K562 (cell line): ENCODE results near the gene COLQ. TPM values are rescaled to one million over a fixed set of nuclear protein-coding genes. Genes with fewer than 3 reads are reported as not detected.

Experiments
- ATAC-seq: fragments of 200-7000 bp; cut with Tn5 transposase; 3 replicates; pipeline ENCODE4 v1.9.1; 2020; ENCODE audit warnings: moderate library complexity
- BruUV-seq: library from RNA; stranded (reverse); fragments of 400-500 nt; replicated peaks from 2 replicates; lab custom pipeline; 2021; lab: Mats Ljungman, UMichigan
- CTCF ChIA-PET: fragments of 300-600 bp; formaldehyde crosslinking; extraction: SDS; loops from one replicate; lab custom pipeline; 2021; ENCODE audit warnings: low intra/inter-chr PET ratio; lab: Yijun Ruan, JAX
- POLR2A ChIA-PET: fragments of 300-600, 350-650 bp; sonication (Branson Sonifier 250); formaldehyde crosslinking; extraction: SDS; loops from one replicate; lab custom pipeline; 2021; ENCODE audit warnings: antibody characterized with exemption, inconsistent platforms; lab: Yijun Ruan, JAX
- DNase-seq, 4 experiments: peaks; one replicate each; pipeline versions ENCODE4 v3.0.0 to v3.0.0-alpha.2; 2011 to 2018; ENCODE audit warnings: low spot score in 3 of 4, mixed read lengths in 3 of 4; ENCODE audit errors: extremely low read depth in 1 of 4
- FAIRE-seq: peaks from 2 replicates; lab custom pipeline; 2011; peaks lifted over from hg19 to GRCh38; lab: Jason Lieb, UNC
- H2AFZ ChIP-seq: 2 replicates; pipeline ENCODE4 v1.6.0; 2011; ENCODE audit warnings: low read depth, low read length, control low read depth, inconsistent platforms
- H3K27ac ChIP-seq: fragments of 200-600 bp; 3 replicates; pipeline ENCODE4 v1.8.0; 2011; ENCODE audit warnings: low read depth, mild to moderate bottlenecking, control low read depth, inconsistent platforms, low read length, moderate library complexity, mixed read lengths; ENCODE audit errors: extremely low read depth
- H3K27me3 ChIP-seq, 2 experiments: fragments of 300-600 bp in 1 of 2; 2 replicates in 1 of 2; 3 replicates in 1 of 2; pipeline versions ENCODE4 v1.6.0 to v1.8.0; 2011; ENCODE audit warnings: inconsistent platforms in 2 of 2, low read length in 2 of 2, mild to moderate bottlenecking in 1 of 2, mixed read lengths in 1 of 2, moderate library complexity in 1 of 2; ENCODE audit not compliant: control insufficient read depth in 2 of 2, insufficient read depth in 2 of 2
- H3K36me3 ChIP-seq: fragments of 300-600 bp; 3 replicates; pipeline ENCODE4 v1.8.0; 2011; ENCODE audit warnings: mild to moderate bottlenecking, low read length, inconsistent platforms; ENCODE audit not compliant: control insufficient read depth, insufficient read depth
- H3K4me1 ChIP-seq, 2 experiments: fragments of 200-600 bp in 1 of 2; replicated peaks in 1 of 2; 2 replicates in 1 of 2; 3 replicates in 1 of 2; pipeline versions ENCODE4 v1.5.1 to v1.8.0; 2011; ENCODE audit warnings: inconsistent platforms in 2 of 2, low read length in 2 of 2, mild to moderate bottlenecking in 1 of 2, mixed read lengths in 1 of 2, moderate library complexity in 1 of 2; ENCODE audit not compliant: control insufficient read depth in 2 of 2, insufficient read depth in 2 of 2
- H3K4me2 ChIP-seq: 2 replicates; pipeline ENCODE4 v1.6.1; 2011; ENCODE audit warnings: low read length, control low read depth, inconsistent platforms, mixed read lengths; ENCODE audit not compliant: insufficient read depth
- H3K4me3 ChIP-seq: fragments of 200-600 bp; sonication (generic), shearing (Covaris generic); 2 replicates; pipeline ENCODE4 v1.5.1; 2016; ENCODE audit warnings: control low read depth, inconsistent platforms
- H3K79me2 ChIP-seq: fragments of 200-600 bp; 3 replicates; pipeline ENCODE4 v1.8.0; 2011; ENCODE audit warnings: low read length, inconsistent platforms; ENCODE audit not compliant: control insufficient read depth, insufficient read depth
- H3K9ac ChIP-seq, 2 experiments: 2 replicates each; pipeline versions ENCODE4 v1.6.0 to v1.6.1; 2011; ENCODE audit warnings: low read depth in 2 of 2, low read length in 2 of 2, control low read depth in 1 of 2, inconsistent platforms in 1 of 2, mild to moderate bottlenecking in 1 of 2, mixed read lengths in 1 of 2; ENCODE audit not compliant: insufficient read depth in 1 of 2
- H3K9me1 ChIP-seq: one replicate; pipeline ENCODE4 v1.6.0; 2011; ENCODE audit warnings: inconsistent platforms, mild to moderate bottlenecking, low read length, moderate library complexity; ENCODE audit not compliant: control insufficient read depth, insufficient read depth
- H3K9me3 ChIP-seq: replicated peaks from 2 replicates; pipeline ENCODE4 v1.5.1; 2011; ENCODE audit warnings: low read depth, low read length, inconsistent platforms; ENCODE audit not compliant: control insufficient read depth, insufficient read depth
- H4K20me1 ChIP-seq: replicated peaks from 2 replicates; pipeline ENCODE4 v1.6.1; 2011; ENCODE audit warnings: low read length, inconsistent platforms, mixed read lengths; ENCODE audit not compliant: control insufficient read depth, insufficient read depth
- FIP1L1 ChIP-seq: fragments of 200-400 bp; formaldehyde crosslinking; IDR thresholded peaks from 2 replicates; pipeline ENCODE4 v1.6.1; 2018; ENCODE audit warnings: mild to moderate bottlenecking, low read depth, low read length; ENCODE audit not compliant: poor library complexity, severe bottlenecking
- FOXK1 ChIP-seq: sonication (generic); formaldehyde crosslinking; IDR thresholded peaks from 2 replicates; pipeline ENCODE4 v1.8.0; 2022; ENCODE audit warnings: missing genetic modification reagents, mild to moderate bottlenecking, borderline replicate concordance
- GABPB1 ChIP-seq: sonication (generic); formaldehyde crosslinking; IDR thresholded peaks from 2 replicates; pipeline ENCODE4 v1.8.0; 2022; ENCODE audit warnings: mild to moderate bottlenecking, missing genetic modification reagents
- NR2C1 ChIP-seq, 2 experiments: fragments of 450-650 bp; IDR thresholded peaks; 2 replicates each; pipeline ENCODE4 v1.6.1; 2017; ENCODE audit warnings: mild to moderate bottlenecking in 2 of 2, antibody characterized with exemption in 1 of 2, inconsistent platforms in 1 of 2, missing compliant biosample characterization in 1 of 2, missing genetic modification characterization in 1 of 2
- PTBP1 ChIP-seq: fragments of 200-400 bp; formaldehyde crosslinking; IDR thresholded peaks from 2 replicates; pipeline ENCODE4 v1.6.1; 2017; ENCODE audit warnings: low read depth, low read length
- SRSF1 ChIP-seq: fragments of 200-400 bp; formaldehyde crosslinking; IDR thresholded peaks from 2 replicates; pipeline ENCODE4 v1.6.1; 2017; ENCODE audit warnings: mild to moderate bottlenecking, low read depth, low read length, moderate library complexity
- TAF1 ChIP-seq: IDR thresholded peaks from 2 replicates; pipeline ENCODE4 v1.6.1; 2011; ENCODE audit warnings: mild to moderate bottlenecking, low read length, moderate library complexity; ENCODE audit not compliant: insufficient read depth, control insufficient read depth, severe bottlenecking; ENCODE audit errors: extremely low read depth
- ZNF311 ChIP-seq: fragments of 250-450 bp; sonication (Bioruptor Pico); IDR thresholded peaks from 2 replicates; pipeline ENCODE4 v1.4.0; 2020; ENCODE audit warnings: mild to moderate bottlenecking, moderate library complexity
- ZSCAN29 ChIP-seq: fragments of 450-650 bp; IDR thresholded peaks from 2 replicates; pipeline ENCODE4 v1.6.1; 2017
- WGBS: fragments of 100-300 bp; shearing (Covaris generic); methylation state at CpG from one replicate; pipeline ENCODE4 v1.1.6; 2016; ENCODE audit warnings: low coverage, mixed read lengths; ENCODE audit not compliant: insufficient coverage; ENCODE audit errors: missing lambda C conversion rate; 5-methylcytosine and 5-hydroxymethylcytosine counted together
- in situ Hi-C: fragments of 300-500 bp; cut with MboI; formaldehyde crosslinking; loops from 4 replicates; pipeline ENCODE4 v1.15.0; 2018; ENCODE audit warnings: inconsistent platforms, mixed read lengths
- intact Hi-C: fragments of 100-400 bp; cut with micrococcal nuclease; formaldehyde crosslinking; loops from 2 replicates; pipeline ENCODE4 v1.14.2; 2022
- polyA plus RNA-seq, 8 experiments: library from polyadenylated mRNA; depleted of rRNA in 4 of 8; stranded (reverse) in 5 of 8; unstranded in 3 of 8; fragments of >200 nt; fragmentation: Nextera tagmentation in 2 of 8; fragmentation: Illumina TruSeq in 1 of 8; extraction: Ambion mirVana in 2 of 8; extraction: Trizol in 1 of 8; gene quantifications; 2 replicates each; pipeline versions ENCODE4 v1.2.1 to v1.2.3, GENCODE V29; 2011 to 2014; ENCODE audit warnings: inconsistent platforms in 1 of 8, missing spikeins in 1 of 8
- total RNA-seq, 7 experiments: library from RNA; depleted of rRNA in 6 of 7; stranded (reverse); fragments of >200 nt in 6 of 7; fragmentation: Illumina TruSeq in 2 of 7; extraction: Trizol in 2 of 7; gene quantifications; 2 replicates each; pipeline versions ENCODE4 v1.2.1 to v1.2.3, GENCODE V29; 2011 to 2021; ENCODE audit warnings: low replicate concordance in 1 of 7
- TF ChIP-seq, protein P1 (sequence below): fragments of 250-450 bp; sonication (Bioruptor Pico); IDR thresholded peaks from 2 replicates; pipeline ENCODE4 v1.8.0; 2021; ENCODE audit warnings: moderate library complexity, mild to moderate bottlenecking, inconsistent platforms

The COLQ gene
- total and polyA plus RNA-seq, 9 of the 15 experiments (the other 6 are each of a cell fraction or from before 2014, with no cell fraction given): 0.04 to 0.36 (median 0.27) TPM; not detected in 4

DNA sequence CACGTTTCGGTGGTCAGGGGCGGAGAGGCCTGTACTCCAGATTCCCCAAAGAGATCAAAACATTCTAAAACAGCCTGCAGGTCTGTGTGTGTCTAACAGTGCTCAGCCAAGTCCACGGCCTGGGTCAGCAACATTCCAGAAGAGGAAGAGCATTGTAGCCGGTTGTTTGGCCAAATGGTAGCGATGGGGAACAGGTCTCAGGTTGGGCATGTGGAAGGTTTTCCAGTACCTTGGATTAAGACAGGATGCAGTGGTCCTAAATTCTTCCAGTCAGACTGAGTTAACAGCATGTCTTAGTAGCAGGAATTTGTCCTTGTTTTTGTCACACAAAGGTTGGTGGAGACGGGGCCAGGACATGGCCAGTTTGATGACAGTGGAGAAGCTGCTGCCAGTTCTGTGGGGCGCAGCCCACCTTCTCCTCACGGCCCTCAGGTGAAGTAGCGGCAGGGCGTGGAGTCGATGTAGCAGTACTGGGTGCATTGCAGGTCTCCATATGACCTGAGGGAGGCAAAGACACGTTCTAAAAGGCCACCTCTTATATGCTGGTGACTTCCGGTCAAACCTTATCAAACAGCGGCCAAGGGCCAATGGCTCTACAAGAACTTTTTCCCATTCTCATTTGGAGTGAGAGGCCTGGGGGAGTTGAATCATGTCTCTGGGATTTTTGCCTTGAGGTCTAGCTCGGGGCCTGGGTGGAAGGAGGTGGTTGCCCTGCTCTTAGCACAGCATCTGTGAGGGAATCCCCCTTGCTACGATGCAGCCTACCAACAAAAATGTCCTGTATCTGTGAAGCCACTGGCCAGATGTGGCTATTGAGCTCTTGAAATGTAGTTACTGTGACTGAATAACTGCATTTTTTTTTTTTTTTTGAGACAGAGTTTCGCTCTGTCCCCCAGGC lies 70.0 kb downstream of the COLQ start:
- 59% methylated on average over 18 of the region's 18 CpGs for WGBS
- DNase-seq: no peak
- H3K79me2 ChIP-seq: no peaks in the 10 kb centered on the region
- no peak overlapping the region for H2AFZ ChIP-seq
- H3K9me3 ChIP-seq: no peaks in the 10 kb centered on the region
- peaks cover 0 to 10% of the 10 kb centered on the region in 2 experiments; a peak in 1 of 5 replicates for H3K27me3 ChIP-seq
- H3K4me1 ChIP-seq: 0 out of 5 replicates have a peak, but pooled peaks cover 0 to 3% of the 10 kb centered on the region in 2 experiments
- H3K9me1 ChIP-seq: no peaks in the 10 kb centered on the region
- CTCF ChIA-PET: interaction anchor here (0.5 kb wide), 1 partner anchor 15 kb away, joined by 4 read pairs; no protein-coding TSS in a partner anchor
- peak; percentile 24; the same call in 2 of the 3 replicates for ATAC-seq
- no peak overlapping the region for H3K9ac ChIP-seq
- H4K20me1 ChIP-seq: no peaks in the 10 kb centered on the region
- POLR2A ChIA-PET: interaction anchor here (1.3 to 2.3 kb wide), 2 partner anchors 8 to 15 kb away, joined by 3 to 6 read pairs; no protein-coding TSS in a partner anchor
- H3K4me2 ChIP-seq: no peak overlapping the region
- H3K4me3 ChIP-seq: no peak overlapping the region
- in situ Hi-C loops: no loop called here
- no peak for FAIRE-seq
- H3K27ac ChIP-seq: no peak overlapping the region
- intact Hi-C loops: no loop called here
- H3K36me3 ChIP-seq: no peaks in the 10 kb centered on the region
- BruUV-seq: no TSS peak
- TF ChIP-seq SRSF1 (no peak), ZNF311 (no peak), ZSCAN29 (no peak), GABPB1 (CRISPR knock-in tag) (no peak), NR2C1 (IDR thresholded peaks at IDR 0.05) (no peak), NR2C1 (tag; IDR thresholded peaks at IDR 0.05) (no peak), PTBP1 (no peak), FOXK1 (no peak), FIP1L1 (no peak), TAF1 (no peak)
- TF ChIP-seq, protein P1, sequence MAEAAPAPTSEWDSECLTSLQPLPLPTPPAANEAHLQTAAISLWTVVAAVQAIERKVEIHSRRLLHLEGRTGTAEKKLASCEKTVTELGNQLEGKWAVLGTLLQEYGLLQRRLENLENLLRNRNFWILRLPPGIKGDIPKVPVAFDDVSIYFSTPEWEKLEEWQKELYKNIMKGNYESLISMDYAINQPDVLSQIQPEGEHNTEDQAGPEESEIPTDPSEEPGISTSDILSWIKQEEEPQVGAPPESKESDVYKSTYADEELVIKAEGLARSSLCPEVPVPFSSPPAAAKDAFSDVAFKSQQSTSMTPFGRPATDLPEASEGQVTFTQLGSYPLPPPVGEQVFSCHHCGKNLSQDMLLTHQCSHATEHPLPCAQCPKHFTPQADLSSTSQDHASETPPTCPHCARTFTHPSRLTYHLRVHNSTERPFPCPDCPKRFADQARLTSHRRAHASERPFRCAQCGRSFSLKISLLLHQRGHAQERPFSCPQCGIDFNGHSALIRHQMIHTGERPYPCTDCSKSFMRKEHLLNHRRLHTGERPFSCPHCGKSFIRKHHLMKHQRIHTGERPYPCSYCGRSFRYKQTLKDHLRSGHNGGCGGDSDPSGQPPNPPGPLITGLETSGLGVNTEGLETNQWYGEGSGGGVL: no peak
